Omental fat pad (tissue), 4 donors: ENCODE results near the gene TTC28. TPM values are rescaled to one million over a fixed set of nuclear protein-coding genes. Genes with fewer than 3 reads are reported as not detected.
A peak's percentile ranks its signal among the peaks of the same experiment; 100 is the strongest.

Experiments
- ATAC-seq: fragments of 150-250 bp; one replicate; pipeline ENCODE4 v1.9.1; 2016; ENCODE audit warnings: mild to moderate bottlenecking, moderate library complexity; ENCODE audit not compliant: low FRiP score
- DNase-seq: peaks from one replicate; pipeline ENCODE4 v3.0.0-alpha.2; 2019; ENCODE audit warnings: low spot score
- CTCF ChIP-seq, 3 donors: fragments of 450-650 bp; IDR thresholded peaks; one replicate each; pipeline ENCODE4 v1.5.1; 2016 to 2017; ENCODE audit warnings: antibody characterized with exemption in 3 of 3, mild to moderate bottlenecking in 3 of 3, moderate library complexity in 2 of 3
- total RNA-seq, 4 donors: library from RNA; depleted of rRNA; stranded (reverse); fragments of >200 nt; gene quantifications; one replicate each; pipeline ENCODE4 v1.1.0, GENCODE V29; 2016

Gene TTC28
- total RNA-seq, 4 donors from 2014 or later, result 28.6 to 103 (median 50.6) TPM

DNA sequence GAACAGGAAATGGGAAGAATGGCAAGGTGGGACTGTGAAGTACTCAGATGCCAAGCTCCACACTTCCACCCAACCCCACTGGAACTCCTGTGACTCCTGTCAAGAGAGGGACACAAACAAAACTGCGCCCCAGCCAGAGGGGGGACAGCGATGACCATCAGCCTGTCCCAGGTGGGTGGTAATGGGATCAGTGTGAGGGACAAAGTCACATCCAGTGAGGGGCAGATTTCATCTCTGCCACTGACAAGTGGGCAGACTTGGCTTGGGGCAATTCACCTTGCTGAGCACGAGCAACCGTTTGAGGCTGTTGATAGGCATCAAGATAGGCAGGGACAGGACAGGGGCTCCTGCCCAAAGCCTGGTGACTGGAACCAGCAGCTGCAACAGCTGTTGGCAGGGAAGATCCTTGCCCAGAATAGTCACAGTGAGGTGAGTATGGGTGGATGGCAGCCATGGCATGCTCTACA, 655.2 kb downstream of the TTC28 start:
- ATAC-seq (no peak), DNase-seq (peak; percentile 5)
- no peak for TF ChIP-seq CTCF (IDR thresholded peaks at IDR 0.05)

- DNase-seq (peak; percentile 8), ATAC-seq (no peak)
- TF ChIP-seq CTCF (IDR thresholded peaks at IDR 0.05), result no peak
Observed at GRCh38 chr22:28023774-28024173, 655.9 kb downstream of the TTC28 start.

DNA sequence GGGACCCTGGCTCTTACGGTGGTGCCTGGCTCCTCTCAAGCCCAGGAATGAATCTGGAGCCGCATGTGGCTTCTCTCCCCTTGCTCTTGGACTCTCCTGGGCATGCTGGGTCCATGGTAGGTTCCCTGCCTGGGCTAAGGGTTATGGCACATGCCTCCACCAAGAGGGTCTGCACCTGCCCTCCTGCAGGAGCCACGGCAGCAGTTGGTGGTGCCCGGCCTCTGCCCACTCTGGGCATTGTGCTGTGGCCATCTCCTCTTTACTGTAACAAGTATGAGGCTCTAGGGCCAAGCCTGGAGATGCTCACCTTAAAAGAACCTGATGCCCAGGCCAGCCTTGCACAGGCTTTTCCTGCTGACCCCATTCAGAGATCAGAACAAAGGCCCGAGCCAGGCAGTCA, 656.6 kb downstream of the TTC28 start:
- DNase-seq, result peak; percentile 11
- no peak for TF ChIP-seq CTCF (IDR thresholded peaks at IDR 0.05)
- ATAC-seq, result no peak

DNA sequence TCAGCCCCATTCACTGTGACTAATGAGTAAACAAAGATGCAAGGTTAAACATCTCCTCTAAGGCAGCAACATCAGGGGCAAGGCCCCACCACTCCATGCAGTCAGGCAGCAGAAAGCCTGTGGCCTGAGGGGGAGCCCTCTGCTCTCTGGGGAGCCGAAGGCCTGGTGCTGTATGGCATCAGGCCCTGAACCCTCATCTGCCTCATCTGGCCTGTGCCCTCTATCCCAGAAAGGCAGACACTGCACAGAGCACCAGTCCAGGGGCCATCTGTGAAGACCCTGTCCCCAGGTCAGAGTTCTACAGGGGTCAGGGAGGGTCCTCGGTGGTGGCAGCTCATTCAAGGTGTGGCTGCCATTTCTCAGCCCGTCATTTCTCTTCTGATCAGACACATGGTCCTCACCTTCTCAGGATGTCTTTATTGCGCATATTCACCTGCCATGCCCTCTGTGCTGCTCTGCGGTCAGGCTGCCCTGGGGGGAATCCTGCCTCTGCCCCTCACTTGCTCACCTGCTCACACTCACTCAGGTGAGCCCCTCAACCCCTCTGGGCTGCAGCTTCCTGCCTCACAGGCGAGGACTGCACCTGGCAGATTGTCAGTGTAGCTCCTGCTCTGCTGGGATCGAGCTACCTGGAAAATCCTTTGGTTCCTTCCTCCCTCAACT, 657.5 kb downstream of the TTC28 start:
- DNase-seq (peak; percentile 12), ATAC-seq (no peak)
- no peak for TF ChIP-seq CTCF (IDR thresholded peaks at IDR 0.05)

DNA sequence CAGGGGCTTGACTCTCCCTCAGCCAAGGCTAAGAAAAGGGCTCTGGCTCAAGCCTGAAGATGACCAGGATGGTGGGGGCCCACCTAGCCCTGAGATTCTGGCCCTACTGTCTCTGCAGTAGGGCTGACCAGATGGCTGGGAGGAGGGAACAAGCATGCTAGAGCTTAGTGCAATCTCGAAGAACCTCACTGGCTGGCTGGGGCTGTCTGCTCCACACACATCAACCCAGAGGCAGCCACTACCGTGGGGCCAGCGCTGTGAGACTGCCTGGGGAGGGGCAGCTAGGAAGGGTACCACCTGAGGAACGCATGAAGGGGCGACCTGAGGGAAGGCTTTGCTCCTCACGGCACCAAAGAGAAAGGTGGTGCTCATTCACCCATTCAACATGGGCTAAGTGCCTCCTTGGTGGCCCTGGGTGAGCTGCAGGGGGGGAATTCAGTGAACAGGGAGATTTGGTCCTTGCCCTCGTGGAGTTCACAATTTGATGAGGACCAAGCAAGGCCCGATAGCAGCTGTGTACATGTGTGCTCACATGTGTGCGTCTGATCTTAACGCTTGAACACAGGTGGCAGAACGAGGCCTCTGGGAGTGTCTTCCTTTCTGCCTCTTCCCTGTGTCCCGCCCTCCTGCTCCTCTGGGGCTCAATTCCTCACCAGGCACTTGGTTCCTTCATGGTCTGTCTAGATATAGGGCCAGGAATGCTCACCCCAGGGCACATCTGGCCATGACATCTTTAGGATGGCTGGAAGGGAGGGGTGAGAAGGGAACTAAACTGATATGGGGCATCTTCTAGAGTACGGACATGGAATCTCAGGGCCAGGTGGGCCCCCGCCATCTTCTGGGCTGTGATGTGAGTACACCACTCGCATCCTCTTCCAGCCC, 658.3 kb downstream of the TTC28 start:
- no peak for TF ChIP-seq CTCF (IDR thresholded peaks at IDR 0.05)
- ATAC-seq, result no peak
- DNase-seq, result peak; percentile 13

GRCh38 chr22:28019881-28020861, 659.5 kb downstream of the TTC28 start:
- TF ChIP-seq CTCF (IDR thresholded peaks at IDR 0.05), result peak in 1 of 3 donors; percentile 84
- ATAC-seq (peak; percentile 72), DNase-seq (peak; percentile 52)
